HG03565 (cell line): ENCODE measurements around the gene VPS4A.
A peak's percentile ranks its signal among the peaks of the same experiment; 100 is the strongest.
"Not testable (repeated sequence)": the region's sequence is repeated elsewhere in the genome, so short reads cannot be mapped to it uniquely, and the experiment has no call there.

Experiments
- ATAC-seq: cut with Tn5 transposase; IDR thresholded peaks from one replicate; pipeline ENCODE4 v1.9.1; 2021; ENCODE audit warnings: mild to moderate bottlenecking, moderate library complexity; ENCODE audit not compliant: unreplicated experiment

The VPS4A gene

GRCh38 chr16:69326172-69326873 lies 15.2 kb downstream of the VPS4A start:
- no peak for ATAC-seq

GRCh38 chr16:69327585-69328310 lies 16.6 kb downstream of the VPS4A start:
- no peak for ATAC-seq

GRCh38 chr16:69328854-69329316 lies 17.7 kb downstream of the VPS4A start:
- ATAC-seq: no peak

- no peak for ATAC-seq
These were observed 18.5 kb downstream of the VPS4A start for GRCh38 chr16:69329369-69330285.

GRCh38 chr16:69330286-69331109 lies 19.3 kb downstream of the VPS4A start, which contains the start of gene PDF:
Gene PDF, minus strand, starts transcription at chr16:69330588. Its CDS starts 18 bp downstream, at chr16:69330570.
- peak; percentile 82 for ATAC-seq

- no peak for ATAC-seq
These were observed 23.5 kb downstream of the VPS4A start for GRCh38 chr16:69334696-69335095.

GRCh38 chr16:69338557-69339288 lies 27.6 kb downstream of the VPS4A start:
- ATAC-seq: no peak

GRCh38 chr16:69339289-69340094 lies 28.3 kb downstream of the VPS4A start, which contains the start of the genes COG8 and NIP7:
Gene COG8, minus strand, starts transcription at chr16:69339564. Its CDS starts 12 bp downstream, at chr16:69339552.
Gene NIP7, plus strand, starts transcription at chr16:69339772. Its CDS starts 58 bp downstream, at chr16:69339830.
- peak; percentile 80 for ATAC-seq

GRCh38 chr16:69340095-69340644 lies 29.0 kb downstream of the VPS4A start:
- ATAC-seq: no peak

- ATAC-seq: no peak
These were observed 33.0 kb downstream of the VPS4A start for GRCh38 chr16:69344171-69344570.

- ATAC-seq: no peak
These were observed 34.8 kb downstream of the VPS4A start for GRCh38 chr16:69345923-69346322.

GRCh38 chr16:69346683-69347082 lies 35.5 kb downstream of the VPS4A start:
- no peak for ATAC-seq

GRCh38 chr16:69348222-69348621 lies 37.1 kb downstream of the VPS4A start:
- no peak for ATAC-seq

GRCh38 chr16:69349536-69349935 lies 38.4 kb downstream of the VPS4A start:
- no peak for ATAC-seq

- no peak for ATAC-seq
These were observed 39.5 kb downstream of the VPS4A start for GRCh38 chr16:69350536-69351133.

GRCh38 chr16:69351309-69352027 lies 40.3 kb downstream of the VPS4A start, which contains the start of gene TMED6:
Gene TMED6, minus strand, starts transcription at chr16:69351786. Its CDS starts 33 bp downstream, at chr16:69351753.
- ATAC-seq: no peak

- ATAC-seq: not testable (repeated sequence)
These were observed 48.9 kb downstream of the VPS4A start for GRCh38 chr16:69360070-69360469.
